HG02970 (cell line): ENCODE data around the gene NAXD.
"Not testable (repeated sequence)": the region's sequence is repeated elsewhere in the genome, so short reads cannot be mapped to it uniquely, and the experiment has no call there.

Experiments used
- ATAC-seq: cut with Tn5 transposase; IDR thresholded peaks from one replicate; pipeline ENCODE4 v1.9.1; 2021; ENCODE audit warnings: mild to moderate bottlenecking, moderate library complexity, moderate number of reproducible peaks; ENCODE audit not compliant: unreplicated experiment, low FRiP score

Gene NAXD

DNA sequence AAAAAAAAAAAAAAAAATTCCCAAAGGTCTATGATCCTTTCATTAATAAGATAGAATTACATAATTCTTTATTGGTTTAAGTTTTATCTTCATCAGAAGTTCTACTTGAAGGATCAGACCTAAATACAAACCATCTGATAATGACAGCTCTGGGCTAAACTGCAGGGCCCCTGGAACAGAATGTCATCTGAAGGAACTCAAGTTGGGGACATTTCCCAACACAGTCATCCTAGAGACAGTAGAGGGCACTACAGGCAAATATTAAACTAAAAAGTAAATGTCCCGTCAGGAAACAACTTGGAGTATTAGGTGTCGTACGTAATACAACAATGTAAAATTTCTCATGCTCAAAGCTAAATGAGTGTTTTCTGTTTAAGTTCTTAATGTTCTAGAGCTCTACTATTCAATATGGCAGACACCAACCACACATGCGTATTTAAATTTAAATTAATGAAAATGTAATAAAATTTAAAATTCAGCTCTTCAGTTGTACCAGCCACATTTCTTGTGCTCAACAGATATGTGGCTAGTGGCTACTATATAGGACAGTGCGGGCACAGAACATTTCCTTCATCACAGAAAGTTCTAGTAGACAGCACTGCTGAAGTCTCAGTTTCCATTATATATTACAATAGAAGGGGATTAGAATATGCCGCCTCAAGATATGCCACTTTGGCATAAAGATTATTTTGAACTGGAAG is 21.8 kb upstream of the NAXD start:
- ATAC-seq: no peak

DNA sequence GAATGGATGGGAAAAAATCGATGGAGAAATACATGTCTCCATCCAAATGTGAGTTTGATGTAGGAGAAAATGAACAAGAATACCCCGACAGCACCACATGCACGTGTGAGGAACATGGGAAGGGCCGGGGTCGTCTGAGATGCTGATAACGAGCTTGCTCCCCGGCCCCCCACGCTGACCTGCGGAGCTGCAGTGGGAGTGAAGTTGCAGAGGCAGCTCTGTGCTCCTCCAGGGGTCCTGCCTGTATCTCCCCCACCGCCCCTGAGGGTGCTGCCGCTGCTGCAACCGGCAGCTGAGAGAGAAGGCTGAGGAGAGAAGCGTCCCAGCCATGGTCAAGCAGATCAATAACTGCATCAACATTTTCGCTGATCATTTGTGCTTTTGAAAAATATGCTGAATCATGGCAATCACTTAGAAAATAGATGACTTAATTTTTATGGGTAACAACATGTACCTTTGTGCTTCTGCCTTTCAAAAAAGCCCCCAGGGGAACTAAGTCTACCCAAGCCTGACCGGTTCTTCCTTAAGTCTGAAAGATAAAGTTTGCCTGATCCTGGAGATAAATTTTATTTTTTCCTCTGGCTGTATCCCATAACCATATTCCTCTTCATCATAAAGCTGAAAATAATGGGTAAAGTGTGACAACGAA is 18.2 kb upstream of the NAXD start:
- ATAC-seq: no peak

DNA sequence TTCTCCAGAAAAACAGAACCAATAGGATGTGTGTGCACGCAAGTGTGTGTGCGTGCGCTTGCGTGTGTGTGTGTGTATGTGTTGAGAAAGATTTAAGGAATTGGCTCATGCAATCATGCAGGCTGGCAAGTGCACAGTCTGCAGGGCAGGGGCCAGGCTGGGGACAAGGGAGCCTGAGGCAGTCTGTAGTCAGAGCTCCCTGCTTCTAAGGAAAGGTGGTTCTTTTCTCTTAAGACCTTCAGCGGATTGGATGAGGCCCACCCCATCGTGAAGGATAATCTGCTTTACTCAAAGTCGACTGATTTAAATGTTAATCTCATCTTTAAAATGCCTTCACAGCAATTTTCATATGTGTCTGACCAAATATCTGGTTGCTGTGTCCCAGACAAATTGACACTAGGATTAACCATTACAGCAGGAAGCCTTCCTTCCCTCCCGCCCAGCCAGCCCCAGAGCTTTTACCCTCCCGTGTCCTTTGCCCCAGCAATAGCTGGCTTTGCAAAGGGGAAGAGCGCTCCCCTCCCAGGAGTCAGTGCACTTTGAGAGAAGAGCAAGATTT is 15.0 kb upstream of the NAXD start:
- no peak for ATAC-seq

DNA sequence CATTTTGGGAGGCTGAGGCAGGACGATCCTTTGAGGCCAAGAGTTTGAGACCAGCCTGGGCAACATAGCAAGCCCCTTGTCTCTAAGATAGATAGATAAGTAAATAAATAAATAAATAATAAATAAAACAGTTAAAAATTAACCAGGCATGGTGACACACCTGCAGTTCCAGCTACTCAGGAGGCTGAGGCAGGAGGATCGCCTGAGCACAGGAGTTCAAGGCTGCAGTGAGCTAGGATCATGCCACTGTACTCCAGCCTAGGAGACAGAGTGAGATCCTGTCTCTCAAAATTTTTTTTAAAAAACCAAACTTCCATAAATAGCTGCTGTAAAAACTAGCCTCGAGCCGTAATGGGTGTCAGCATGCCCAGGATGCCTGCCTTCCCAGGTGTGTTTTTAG is 14.4 kb upstream of the NAXD start:
- ATAC-seq: no peak

DNA sequence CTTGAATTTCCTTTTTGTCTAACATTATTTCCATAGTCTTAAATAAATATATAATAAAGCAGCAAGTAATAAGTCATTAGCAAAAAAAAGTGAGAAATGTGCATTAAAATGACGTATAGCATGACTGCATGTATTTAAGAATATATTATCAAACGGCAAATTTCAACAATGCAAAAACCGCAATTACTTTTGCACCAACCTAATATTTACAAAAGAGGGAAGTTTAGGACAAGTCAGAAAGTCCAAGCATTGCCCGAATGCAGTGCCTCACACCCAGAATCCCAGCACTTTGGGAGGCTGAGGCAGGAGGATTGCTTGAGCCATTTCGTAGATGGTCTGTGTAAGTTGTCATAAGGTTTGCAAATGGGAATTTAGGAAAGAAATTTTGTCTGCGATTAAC is 10.2 kb upstream of the NAXD start:
- ATAC-seq: no peak

DNA sequence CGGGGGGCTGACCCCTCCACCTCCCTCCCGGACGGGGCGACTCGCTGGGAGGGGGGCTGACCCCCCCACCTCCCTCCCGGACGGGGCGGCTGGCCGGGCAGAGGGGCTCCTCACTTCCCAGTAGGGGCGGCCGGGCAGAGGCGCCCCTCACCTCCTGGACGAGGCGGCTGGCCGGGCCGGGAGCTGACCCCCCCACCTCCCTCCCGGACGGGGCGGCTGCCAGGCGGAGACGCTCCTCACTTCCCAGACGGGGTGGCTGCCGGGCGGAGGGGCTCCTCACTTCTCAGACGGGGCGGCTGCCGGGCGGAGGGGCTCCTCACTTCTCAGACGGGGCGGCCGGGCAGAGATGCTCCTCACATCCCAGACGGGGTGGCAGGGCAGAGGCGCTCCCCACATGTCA is 9.1 kb upstream of the NAXD start:
- ATAC-seq: not testable (repeated sequence)

DNA sequence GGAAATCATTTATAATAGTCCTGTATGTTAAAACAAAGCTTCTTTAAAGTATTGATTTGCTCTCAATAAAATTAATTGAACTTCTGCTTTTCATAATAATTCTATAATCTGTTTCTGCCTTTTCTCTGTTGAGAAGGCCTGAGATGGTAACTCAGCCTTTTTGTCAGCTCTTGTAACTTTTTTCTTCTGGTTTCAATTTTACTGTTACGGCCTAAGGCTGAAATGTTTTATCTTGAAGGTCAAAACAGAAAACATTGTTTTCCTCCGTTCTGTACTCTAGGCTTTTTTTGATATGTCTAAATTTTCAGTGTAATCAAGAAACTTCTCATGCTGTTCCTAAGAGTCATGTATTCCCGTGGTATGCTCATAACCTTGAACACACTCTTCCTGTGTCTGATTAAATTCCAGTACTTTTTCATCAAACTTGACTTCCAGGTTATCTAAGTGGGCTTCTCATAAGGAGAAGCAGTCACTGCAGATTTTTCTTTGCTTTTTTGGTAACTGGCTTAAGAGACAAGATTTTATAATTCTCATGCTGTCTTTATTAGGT is 7.6 kb upstream of the NAXD start:
- no peak for ATAC-seq

DNA sequence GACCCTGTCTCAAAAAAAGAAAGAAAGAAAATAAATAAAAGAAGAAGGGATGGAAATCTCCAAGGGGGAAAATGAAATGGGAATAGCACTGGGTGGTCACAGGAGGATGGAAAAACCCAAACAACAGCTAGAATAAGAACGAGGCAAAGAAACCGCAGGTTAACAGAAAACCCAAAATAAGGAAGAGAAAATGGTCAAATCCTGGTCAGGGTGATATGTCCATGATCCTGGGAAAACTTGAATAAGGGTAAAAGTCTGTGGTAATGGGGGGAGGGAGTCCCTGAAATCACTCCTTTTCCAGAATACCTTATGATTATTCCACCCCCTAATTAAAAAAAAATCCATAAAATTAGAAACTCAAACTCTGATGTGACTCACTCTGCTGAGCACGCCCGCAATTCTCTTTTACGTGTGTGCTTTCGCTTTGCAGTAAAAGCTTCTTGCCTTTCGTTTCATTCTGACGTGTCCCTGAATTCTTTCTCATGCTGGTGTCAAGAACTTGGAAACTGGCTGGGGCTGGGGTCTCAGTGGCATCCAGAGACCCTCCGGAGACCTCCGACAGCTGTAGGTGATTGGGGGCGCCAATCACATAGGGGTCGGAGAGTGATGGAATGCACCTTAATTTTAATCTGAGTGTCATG is 4.3 kb upstream of the NAXD start:
- no peak for ATAC-seq

DNA sequence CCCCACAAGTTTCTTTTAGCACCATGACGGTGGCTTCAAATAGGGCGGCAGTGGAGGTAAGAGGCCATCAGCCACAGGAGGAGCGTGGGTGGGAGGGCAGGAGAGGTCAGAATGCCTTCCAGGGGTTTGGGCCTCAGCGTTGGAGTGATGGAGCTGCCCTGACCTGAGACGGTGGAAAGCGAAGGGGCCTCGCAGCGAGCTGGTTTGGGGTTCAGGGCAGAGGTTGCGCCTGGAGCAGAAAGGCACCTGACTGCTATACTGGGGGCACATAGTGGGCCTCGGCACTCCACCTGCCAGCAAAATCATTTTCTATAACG is 382 bp upstream of the NAXD start:
- no peak for ATAC-seq

DNA sequence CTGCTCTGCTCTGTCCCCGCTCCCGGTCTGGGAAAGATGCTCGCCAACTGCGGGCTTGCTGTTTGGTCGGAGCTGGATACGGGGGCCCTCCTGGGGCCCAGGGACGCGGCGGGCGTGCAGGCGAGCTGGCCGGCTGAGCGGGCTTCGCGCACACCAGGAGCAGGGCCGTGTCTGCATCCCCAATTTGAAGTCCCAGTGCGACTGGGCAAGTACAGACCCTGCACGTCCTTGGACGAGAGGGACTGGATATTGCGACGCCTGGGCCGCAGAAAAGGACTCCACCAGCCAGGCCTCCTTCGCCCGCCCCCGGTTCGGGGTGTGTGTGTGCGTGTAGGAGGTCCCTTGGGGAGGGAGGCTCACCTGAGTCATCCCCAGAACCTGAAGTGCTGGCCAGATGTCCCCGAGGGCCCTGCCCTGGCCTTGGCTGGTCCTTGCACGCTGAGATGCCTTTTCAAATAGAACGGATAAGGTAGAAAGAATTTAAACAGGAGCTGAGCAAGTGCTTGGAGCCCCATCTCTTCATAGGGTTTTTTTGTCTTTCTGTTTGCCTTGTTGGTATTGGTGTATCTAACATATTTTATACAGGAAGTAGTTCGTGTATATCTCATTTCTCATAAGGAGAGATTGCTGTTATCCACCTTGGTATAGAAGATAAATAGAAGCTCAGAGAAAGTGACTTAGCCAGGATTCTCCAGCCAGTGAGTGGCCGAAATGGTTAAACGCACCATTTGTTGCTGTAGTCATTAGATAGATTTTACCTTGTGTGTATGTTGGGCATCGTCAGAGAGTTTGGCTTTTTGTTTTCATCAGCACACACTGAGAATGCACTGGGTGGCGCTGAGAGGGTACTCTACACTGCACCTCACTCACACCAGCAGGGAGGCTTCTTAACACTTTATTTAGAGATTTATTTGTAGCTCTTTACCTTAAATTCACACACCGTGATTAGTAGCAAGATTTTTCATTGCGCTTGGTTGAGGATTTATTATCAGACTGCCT is 1.1 kb downstream of the NAXD start:
- ATAC-seq: peak; percentile 35

DNA sequence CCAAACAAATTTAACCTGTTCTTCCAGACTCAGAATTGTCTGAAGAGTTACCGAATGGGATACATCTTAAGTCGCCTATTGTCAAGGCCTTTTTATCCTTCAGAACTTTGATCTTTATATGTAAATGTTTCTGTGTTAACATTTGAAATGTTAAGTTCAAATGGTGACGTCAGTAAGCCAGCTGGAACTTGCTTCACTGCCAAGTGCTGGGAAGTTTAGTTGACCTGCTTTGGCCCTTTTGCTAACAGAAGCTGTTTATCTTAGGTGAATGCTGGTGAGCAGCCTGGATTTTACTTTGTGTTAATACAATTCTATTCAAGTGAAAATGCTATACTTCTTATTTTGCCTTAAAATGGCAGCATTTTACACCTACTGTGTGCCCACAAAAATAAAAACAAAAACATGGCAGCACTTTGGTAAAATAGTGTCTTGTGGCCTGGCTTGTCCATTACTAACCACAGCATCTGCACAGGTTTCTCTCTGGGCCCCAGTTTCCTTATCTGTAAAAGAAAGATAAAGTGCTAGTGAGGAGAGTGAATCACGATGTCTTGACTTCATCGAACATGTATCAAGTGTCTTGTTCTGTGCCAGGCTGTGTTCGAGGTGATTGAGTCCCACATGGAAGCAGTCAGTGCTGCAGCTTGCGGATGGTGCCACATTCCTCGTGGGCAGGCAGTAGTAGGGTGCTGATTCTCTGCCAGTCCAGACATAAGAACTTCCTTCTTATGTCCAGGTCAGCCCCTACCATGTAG is 2.2 kb downstream of the NAXD start:
- ATAC-seq: no peak

DNA sequence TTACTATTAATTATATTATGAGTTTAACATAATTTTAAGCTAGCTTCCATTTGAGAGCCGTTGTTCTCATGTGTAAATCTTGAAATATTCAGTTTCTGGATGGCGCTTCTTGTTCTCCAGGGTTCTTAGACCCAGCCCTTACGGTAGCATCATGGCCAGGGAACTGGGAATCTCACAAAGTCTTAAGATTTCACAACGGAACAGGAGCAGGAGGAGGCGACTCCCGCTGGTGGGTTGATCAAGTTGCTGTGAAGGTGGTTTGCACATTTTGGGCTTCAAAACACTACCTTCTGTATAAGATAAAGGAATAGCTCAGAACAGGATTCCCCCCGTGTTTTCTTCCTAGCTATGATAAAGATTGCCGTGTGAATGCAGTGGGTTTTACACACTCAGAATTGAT is 2.8 kb downstream of the NAXD start:
- no peak for ATAC-seq

DNA sequence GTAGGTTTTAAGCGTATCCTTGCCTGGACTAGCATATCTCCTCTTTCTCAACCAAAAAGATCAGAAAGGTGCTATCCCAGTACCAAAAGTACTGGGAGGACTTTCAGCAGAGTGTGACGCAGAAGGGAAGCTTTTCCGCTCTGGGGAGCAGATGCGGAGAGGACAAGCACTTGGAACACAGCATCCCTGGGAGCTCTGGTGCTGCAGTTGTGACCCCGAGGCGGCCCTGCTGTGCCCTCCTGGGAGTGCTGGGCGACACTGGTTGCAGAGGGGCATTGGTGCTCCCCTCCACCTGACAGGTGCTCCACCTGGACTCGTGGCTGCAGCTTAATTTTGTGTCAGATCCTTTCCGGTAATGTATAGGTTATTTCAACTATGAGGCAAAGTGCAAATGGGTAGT is 3.4 kb downstream of the NAXD start:
- no peak for ATAC-seq

DNA sequence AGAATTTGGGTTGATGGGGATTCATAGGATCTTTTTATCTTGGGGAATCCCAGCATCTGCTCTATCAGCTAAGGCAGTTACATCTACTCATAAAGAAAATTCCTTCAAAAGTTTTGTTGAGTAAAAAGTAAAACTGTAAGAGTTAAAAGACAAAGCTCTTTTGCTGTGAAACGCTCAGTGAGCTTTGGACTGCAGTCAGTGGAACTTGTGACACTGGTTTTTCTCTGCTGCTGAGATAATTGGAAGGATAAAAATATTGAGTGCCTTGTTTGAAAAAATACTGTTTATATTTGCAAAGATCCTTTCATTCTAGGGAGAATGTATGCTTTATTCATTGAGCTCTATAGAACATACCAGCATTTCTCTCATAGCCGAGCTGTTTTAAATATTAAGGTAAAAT is 5.3 kb downstream of the NAXD start:
- ATAC-seq: no peak

DNA sequence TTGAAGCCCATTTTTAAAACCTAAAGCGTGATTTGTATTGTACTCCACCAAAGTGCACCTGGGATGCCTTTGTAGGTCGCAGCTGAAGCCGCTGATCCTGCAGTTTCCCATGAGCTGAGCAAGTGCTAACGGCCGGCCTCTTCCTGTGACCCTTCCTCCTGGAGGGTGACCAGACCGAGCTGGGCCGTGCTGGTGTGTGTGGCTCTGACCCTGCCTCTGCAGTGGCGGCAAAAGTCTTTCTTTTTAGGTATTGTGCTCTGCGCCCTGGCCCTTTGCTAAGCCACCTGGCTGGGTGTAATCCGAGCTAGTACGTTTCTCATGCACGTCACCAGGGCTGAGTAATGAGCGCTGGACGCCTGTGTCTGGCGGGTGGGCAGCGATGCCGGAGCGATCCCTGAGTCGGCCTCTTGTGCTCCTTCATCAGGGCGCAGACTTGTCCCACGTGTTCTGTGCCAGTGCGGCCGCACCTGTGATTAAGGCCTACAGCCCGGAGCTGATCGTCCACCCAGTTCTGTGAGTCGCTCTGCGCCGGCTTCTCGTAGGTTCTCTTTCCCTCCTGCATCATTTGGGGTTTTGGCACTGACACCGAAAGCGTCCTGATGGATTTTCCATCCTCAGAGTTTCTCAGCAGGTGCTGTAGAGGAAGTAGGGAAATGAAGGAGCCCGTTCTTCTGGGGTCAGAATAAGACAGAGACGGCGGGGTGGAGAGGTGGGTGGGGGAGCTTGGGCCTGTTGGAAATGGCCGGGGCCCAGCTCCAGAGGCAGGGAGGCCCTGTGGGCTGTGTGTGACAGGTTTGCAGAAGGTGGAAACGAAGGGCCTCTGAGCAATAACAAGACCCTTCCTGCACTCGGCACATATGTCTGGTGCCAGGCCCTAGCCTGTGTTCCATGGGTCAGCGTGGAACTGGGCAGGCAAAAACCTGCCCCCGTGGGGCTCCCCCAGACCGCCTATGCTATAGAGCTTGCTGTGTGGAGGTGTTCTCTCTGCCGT is 9.7 kb downstream of the NAXD start:
- no peak for ATAC-seq

DNA sequence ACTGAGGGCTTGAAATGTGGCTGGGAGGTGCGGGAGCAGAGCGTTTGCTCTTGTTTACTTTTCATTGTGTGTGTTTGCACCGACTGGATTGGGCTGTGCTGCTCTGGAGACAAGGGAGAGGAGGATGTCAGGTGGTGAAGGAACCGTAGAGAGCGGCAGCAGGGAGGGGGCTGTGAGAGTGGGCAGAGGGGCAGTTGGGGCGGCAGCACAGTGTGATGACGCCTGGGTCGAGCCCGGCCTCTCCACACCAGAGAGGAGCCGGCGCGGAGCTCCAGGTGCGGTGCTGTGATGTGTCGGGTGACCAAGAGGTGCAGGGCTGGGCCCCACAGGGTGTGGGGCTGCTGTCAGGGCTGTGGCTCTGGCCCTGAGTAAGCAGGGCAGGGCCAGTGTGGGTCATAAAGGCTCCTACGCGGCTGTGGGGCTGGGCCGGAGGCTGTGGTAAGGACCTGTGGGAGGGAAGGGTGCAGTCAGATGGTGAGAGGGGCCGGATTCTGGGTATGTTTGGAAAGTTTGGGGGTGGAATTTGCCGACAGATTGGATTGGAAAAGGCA is 10.5 kb downstream of the NAXD start:
- ATAC-seq: no peak

DNA sequence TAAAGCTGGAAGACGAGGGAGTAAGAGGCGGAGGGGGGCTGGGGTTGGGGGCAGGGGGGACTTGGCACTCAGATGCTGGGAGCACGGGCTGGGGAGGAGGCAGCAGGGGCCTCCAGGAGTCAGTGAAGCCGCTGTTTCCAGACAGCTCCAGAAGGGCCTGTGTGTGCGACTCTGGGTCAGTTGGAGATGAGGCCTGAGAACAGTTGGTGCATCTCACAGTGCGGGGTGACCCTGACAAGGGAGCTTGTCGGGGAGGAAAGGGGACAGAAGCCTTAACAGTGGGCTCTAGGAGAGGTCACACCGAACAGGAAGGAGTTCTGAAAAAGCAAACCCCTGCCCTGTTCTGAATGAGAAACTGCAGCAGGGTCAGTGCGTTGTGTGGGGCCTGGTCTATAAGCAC is 11.2 kb downstream of the NAXD start:
- ATAC-seq: no peak

DNA sequence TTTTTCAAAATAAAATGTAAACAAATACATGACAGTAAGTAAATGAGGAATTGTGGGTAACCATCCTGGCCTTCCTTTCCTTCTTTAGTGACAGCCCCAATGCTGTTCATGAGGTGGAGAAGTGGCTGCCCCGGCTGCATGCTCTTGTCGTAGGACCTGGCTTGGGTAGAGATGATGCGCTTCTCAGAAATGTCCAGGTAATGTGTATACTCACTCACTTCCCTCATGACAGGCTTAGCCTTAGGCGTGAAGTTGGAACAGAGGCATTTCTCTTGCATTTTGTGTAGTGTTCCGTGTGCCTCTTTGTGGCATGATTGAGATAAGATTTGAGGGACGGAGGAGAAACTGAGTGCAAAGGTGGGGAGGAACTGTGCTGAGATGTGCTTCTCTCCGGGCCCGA is 12.0 kb downstream of the NAXD start:
- ATAC-seq: no peak
